NT2/D1 (cell line): ENCODE data around the gene CD276.
"Not testable (repeated sequence)": the region's sequence is repeated elsewhere in the genome, so short reads cannot be mapped to it uniquely, and the experiment has no call there.

Source experiments
- SUZ12 ChIP-seq: IDR thresholded peaks from 2 replicates; pipeline ENCODE4 v1.6.1; 2011; ENCODE audit not compliant: insufficient read length, insufficient read depth; ENCODE audit errors: extremely low read depth
- YY1 ChIP-seq: IDR thresholded peaks from 2 replicates; pipeline ENCODE4 v1.6.1; 2011; ENCODE audit not compliant: insufficient read length, insufficient read depth

DNA sequence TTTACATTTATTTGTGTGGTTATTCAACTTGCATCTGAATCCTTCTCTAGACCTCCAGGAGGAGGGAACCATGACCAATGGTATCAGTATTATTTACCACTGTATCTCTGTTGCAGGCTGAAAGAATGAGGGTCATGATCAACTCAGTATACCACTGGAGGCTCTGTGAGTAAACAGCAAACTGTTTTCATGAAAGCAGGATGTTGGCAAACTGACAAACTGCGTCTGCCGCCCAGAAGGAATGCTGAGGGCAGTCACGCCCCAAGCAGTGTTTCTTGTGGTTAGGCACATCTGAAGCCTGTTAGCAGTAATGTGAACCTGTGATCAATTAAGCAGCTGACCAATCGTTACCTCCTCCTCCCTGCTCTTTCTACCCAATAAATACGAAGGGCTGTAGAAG is 44.7 kb upstream of the CD276 start:
- TF ChIP-seq SUZ12, YY1: not testable (repeated sequence)
